Transverse colon (tissue), 4 donors: ENCODE measurements around the gene DMRTC2.

Source experiments
- CTCF ChIP-seq, 5 experiments: fragments of 200-600 bp in 3 of 5; fragments of 450-650 bp in 2 of 5; sonication (generic) in 3 of 5; IDR thresholded peaks; 1 replicate in 2 of 5; 2 replicates in 3 of 5; pipeline ENCODE4 v1.5.1; 2016 to 2017; ENCODE audit warnings: antibody characterized with exemption in 5 of 5, inconsistent platforms in 3 of 5, mild to moderate bottlenecking in 2 of 5, moderate library complexity in 1 of 5
- EP300 ChIP-seq: sonication (generic); formaldehyde crosslinking; IDR thresholded peaks from one replicate; pipeline ENCODE4 v1.6.1; 2017; ENCODE audit warnings: antibody characterized with exemption, low read depth
- POLR2A ChIP-seq: fragments of 450-650 bp; IDR thresholded peaks from one replicate; pipeline ENCODE4 v1.6.1; 2016; ENCODE audit warnings: antibody characterized with exemption, mild to moderate bottlenecking, moderate library complexity
- POLR2AphosphoS5 ChIP-seq, 3 donors: sonication (generic); formaldehyde crosslinking; IDR thresholded peaks; one replicate each; pipeline ENCODE4 v1.6.1; 2016; ENCODE audit warnings: antibody characterized with exemption in 3 of 3

GRCh38 chr19:41839211-41839610, 5.6 kb upstream of the DMRTC2 start:
- TF ChIP-seq POLR2A (no peak), POLR2AphosphoS5 (IDR thresholded peaks at IDR 0.05) (no peak), EP300 (no peak), CTCF (IDR thresholded peaks at IDR 0.05) (no peak)
